Measurements from ENCODE around the gene TPM3.

- TF ChIP-seq CEBPB (IDR thresholded peaks at IDR 0.05) (no peak), CTCF (IDR thresholded peaks at IDR 0.05) (no peak), MAZ (IDR thresholded peaks at IDR 0.05; ENCODE audit: borderline replicate concordance, low read depth, low read length) (no peak), MYC (IDR thresholded peaks at IDR 0.05; ENCODE audit: borderline replicate concordance, low read length) (no peak; the same call in 1 of the 2 replicates), EHMT2 (IDR thresholded peaks at IDR 0.05; ENCODE audit: low read depth) (no peak), RFX5 (IDR thresholded peaks at IDR 0.05) (no peak)
- TF ChIP-seq, protein P1, sequence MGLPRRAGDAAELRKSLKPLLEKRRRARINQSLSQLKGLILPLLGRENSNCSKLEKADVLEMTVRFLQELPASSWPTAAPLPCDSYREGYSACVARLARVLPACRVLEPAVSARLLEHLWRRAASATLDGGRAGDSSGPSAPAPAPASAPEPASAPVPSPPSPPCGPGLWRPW (IDR thresholded peaks at IDR 0.05) = no peak
Measured at GRCh38 chr1:154220970-154221277, 29.0 kb upstream of the TPM3 start.
